Panc1 (cell line): Measurements from ENCODE around the gene FARP2. TPM values are rescaled to one million over a fixed set of nuclear protein-coding genes. Genes with fewer than 3 reads are reported as not detected.

Source experiments
- ATAC-seq: fragments of 200-7000 bp; cut with Tn5 transposase; 2 replicates; pipeline ENCODE4 v1.9.1; 2020; ENCODE audit warnings: mild to moderate bottlenecking, moderate library complexity
- BruUV-seq: library from RNA; stranded (reverse); fragments of 400-500 nt; replicated peaks from 2 replicates; lab custom pipeline; 2021; lab: Mats Ljungman, UMichigan
- CTCF ChIA-PET: fragments of 300-600 bp; sonication (Branson Sonifier 250); formaldehyde crosslinking; loops from one replicate; lab custom pipeline; 2022; ENCODE audit warnings: antibody characterized with exemption; lab: Charles Lee
- POLR2A ChIA-PET: fragments of 300-600 bp; sonication (Branson Sonifier 250); formaldehyde crosslinking; loops from one replicate; lab custom pipeline; 2022; ENCODE audit warnings: antibody characterized with exemption; lab: Charles Lee
- DNase-seq: peaks from one replicate; pipeline ENCODE4 v3.0.0-alpha.2; 2010; ENCODE audit warnings: low read depth, low spot score
- H3K27ac ChIP-seq: 2 replicates; pipeline ENCODE4 v1.5.1; 2011; ENCODE audit warnings: mild to moderate bottlenecking, low read length, inconsistent platforms
- H3K27me3 ChIP-seq: fragments of 200-500 bp; sonication (Bioruptor generic); 2 replicates; pipeline ENCODE4 v1.6.0; 2014; ENCODE audit warnings: low read length, inconsistent platforms; ENCODE audit not compliant: control insufficient read depth, insufficient read depth
- H3K36me3 ChIP-seq: fragments of 200-500 bp; sonication (Bioruptor generic); 2 replicates; pipeline ENCODE4 v1.5.1; 2014; ENCODE audit warnings: inconsistent platforms, mild to moderate bottlenecking, low read length, moderate library complexity; ENCODE audit not compliant: control insufficient read depth, insufficient read depth
- H3K4me1 ChIP-seq: 2 replicates; pipeline ENCODE4 v1.5.1; 2011; ENCODE audit warnings: inconsistent platforms, mild to moderate bottlenecking, low read length, moderate library complexity; ENCODE audit not compliant: control insufficient read depth, insufficient read depth
- H3K4me3 ChIP-seq, 2 experiments: 2 replicates each; pipeline ENCODE4 v1.5.1; 2011 to 2012; ENCODE audit warnings: low read depth in 2 of 2, low read length in 2 of 2, mild to moderate bottlenecking in 2 of 2, inconsistent platforms in 1 of 2, moderate library complexity in 1 of 2
- H3K9me3 ChIP-seq: fragments of 200-500 bp; sonication (Bioruptor generic); 2 replicates; pipeline ENCODE4 v1.5.1; 2014; ENCODE audit warnings: low read depth, mild to moderate bottlenecking, inconsistent platforms, low read length, moderate library complexity; ENCODE audit not compliant: control insufficient read depth, insufficient read depth
- CTCF ChIP-seq: fragments of 450-650 bp; IDR thresholded peaks from 2 replicates; pipeline ENCODE4 v1.5.1; 2017; ENCODE audit warnings: mild to moderate bottlenecking
- POLR2AphosphoS5 ChIP-seq: IDR thresholded peaks from 2 replicates; pipeline ENCODE4 v1.6.1; 2012; ENCODE audit warnings: mild to moderate bottlenecking, low read depth, low read length, moderate library complexity
- REST ChIP-seq, 2 experiments: IDR thresholded peaks; 2 replicates each; pipeline ENCODE4 v1.6.1; 2011 to 2012; ENCODE audit warnings: low read depth in 2 of 2, control low read depth in 1 of 2, low read length in 1 of 2, mild to moderate bottlenecking in 1 of 2, moderate library complexity in 1 of 2; ENCODE audit not compliant: insufficient read depth in 1 of 2
- SIN3A ChIP-seq: IDR thresholded peaks from 2 replicates; pipeline ENCODE4 v1.6.1; 2012; ENCODE audit warnings: low read depth, mild to moderate bottlenecking, low read length, moderate library complexity, borderline replicate concordance; ENCODE audit not compliant: insufficient read depth
- TCF7L2 ChIP-seq: IDR thresholded peaks from 2 replicates; pipeline ENCODE4 v1.6.1; 2011; ENCODE audit warnings: mild to moderate bottlenecking, low read depth, low read length, inconsistent platforms
- in situ Hi-C: cut with HindIII; loops from 2 replicates; pipeline ENCODE4 v1.10.0; 2016; ENCODE audit warnings: low sequenced_read_pairs, low pct_unique_long_range_greater_than_20kb
- intact Hi-C: fragments of 100-400 bp; cut with micrococcal nuclease; formaldehyde crosslinking; loops from one replicate; pipeline ENCODE4 v1.10.0; 2022; ENCODE audit not compliant: unreplicated experiment
- total RNA-seq: library from RNA; stranded (reverse); gene quantifications from one replicate; pipeline ENCODE4 v1.2.1, GENCODE V29; 2021; ENCODE audit not compliant: unreplicated experiment

FARP2 gene
- total RNA-seq, 1 experiment from 2014 or later: 80.3 TPM

- ATAC-seq: no peak; the same call in 1 of the 2 replicates
- intact Hi-C loops: no loop called here
Observed at GRCh38 chr2:241530571-241530970, 174.5 kb downstream of the FARP2 start.

GRCh38 chr2:241531161-241531722 is 175.2 kb downstream of the FARP2 start:
- ATAC-seq (no peak), DNase-seq (no peak)
- Histone ChIP-seq H3K27me3 (no peaks in the 10 kb centered on the region), H3K4me3 (no peak overlapping the region), H3K36me3 (no peaks in the 10 kb centered on the region), H3K4me1 (no peaks in the 10 kb centered on the region), H3K27ac (no peak overlapping the region), H3K9me3 (no peaks in the 10 kb centered on the region)
- POLR2A ChIA-PET: interaction anchor here (0.6 kb wide), 1 partner anchor 10 kb away, joined by 5 read pairs; no protein-coding TSS in a partner anchor
- no TSS peak for BruUV-seq
- in situ Hi-C loops (no loop called here), intact Hi-C loops (no loop called here)
- no peak for TF ChIP-seq TCF7L2
- no peak for TF ChIP-seq POLR2AphosphoS5
- no peak for TF ChIP-seq REST (IDR thresholded peaks at IDR 0.05; ENCODE audit: insufficient read depth in 1 of 2, low read depth in 2 of 2, low read length in 1 of 2)
- no peak for TF ChIP-seq SIN3A
- no peak for TF ChIP-seq CTCF
- CTCF ChIA-PET: no interaction called here

More at GRCh38 chr2:241530571-241530970, 174.5 kb downstream of the FARP2 start:
- H3K27me3 ChIP-seq: no peaks in the 10 kb centered on the region
- ChIA-PET CTCF (no interaction called here), POLR2A (no interaction called here)
- no peak overlapping the region for H3K4me3 ChIP-seq
- DNase-seq: no peak
- in situ Hi-C loops: no loop called here
- H3K36me3 ChIP-seq: no peaks in the 10 kb centered on the region
- H3K27ac ChIP-seq: no peak overlapping the region
- BruUV-seq: no TSS peak
- no peaks in the 10 kb centered on the region for H3K9me3 ChIP-seq
- TF ChIP-seq REST (IDR thresholded peaks at IDR 0.05; ENCODE audit: insufficient read depth in 1 of 2, low read depth in 2 of 2, low read length in 1 of 2): no peak
- no peak for TF ChIP-seq POLR2AphosphoS5
- TF ChIP-seq TCF7L2: no peak
- no peak for TF ChIP-seq CTCF
- TF ChIP-seq SIN3A: no peak
- H3K4me1 ChIP-seq: no peaks in the 10 kb centered on the region
